HepG2 (cell line): ENCODE measurements around the gene KLK7. TPM values are rescaled to one million over a fixed set of nuclear protein-coding genes. Genes with fewer than 3 reads are reported as not detected.

Experiments used
- ATAC-seq: fragments of 200-7000 bp; cut with Tn5 transposase; 3 replicates; pipeline ENCODE4 v1.9.1; 2020; ENCODE audit warnings: mild to moderate bottlenecking, moderate library complexity
- BruUV-seq: library from RNA; stranded (reverse); fragments of 400-500 nt; replicated peaks from 2 replicates; lab custom pipeline; 2021; lab: Mats Ljungman, UMichigan
- CTCF ChIA-PET: fragments of 300-600 bp; formaldehyde crosslinking; extraction: SDS; loops from one replicate; lab custom pipeline; 2021; ENCODE audit warnings: low total read pairs, inconsistent platforms, low intra/inter-chr PET ratio; lab: Yijun Ruan, JAX
- POLR2A ChIA-PET: fragments of 350-600 bp; sonication (Branson Sonifier 250); formaldehyde crosslinking; loops from one replicate; lab custom pipeline; 2020; ENCODE audit warnings: antibody characterized with exemption, inconsistent platforms; lab: Yijun Ruan, JAX
- DNase-seq: peaks from one replicate; pipeline ENCODE4 v3.0.0-alpha.2; 2015; ENCODE audit warnings: low spot score
- FAIRE-seq: peaks from 3 replicates; lab custom pipeline; 2011; peaks lifted over from hg19 to GRCh38; lab: Jason Lieb, UNC
- H2AFZ ChIP-seq: one replicate; pipeline ENCODE4 v1.6.1; 2011; ENCODE audit warnings: low read length, inconsistent platforms
- H3K27ac ChIP-seq: fragments of 300-600 bp; 3 replicates; pipeline ENCODE4 v1.8.0; 2011; ENCODE audit warnings: mixed run types, mild to moderate bottlenecking, mixed read lengths, low read length, inconsistent platforms; ENCODE audit not compliant: insufficient read depth; ENCODE audit errors: extremely low read length
- H3K27me3 ChIP-seq, 2 experiments: fragments of 200-600 bp in 1 of 2; 2 replicates in 1 of 2; 3 replicates in 1 of 2; pipeline versions ENCODE4 v1.6.0 to v1.8.0; 2011; ENCODE audit warnings: low read length in 2 of 2, mild to moderate bottlenecking in 2 of 2, moderate library complexity in 2 of 2, inconsistent platforms in 1 of 2; ENCODE audit not compliant: insufficient read depth in 2 of 2, control insufficient read depth in 1 of 2
- H3K36me3 ChIP-seq, 2 experiments: fragments of 200-600 bp in 1 of 2; replicated peaks in 1 of 2; 2 replicates in 1 of 2; 3 replicates in 1 of 2; pipeline versions ENCODE4 v1.5.1 to v1.8.0; 2011; ENCODE audit warnings: low read length in 2 of 2, inconsistent platforms in 1 of 2; ENCODE audit not compliant: insufficient read depth in 2 of 2, control insufficient read depth in 1 of 2
- H3K4me1 ChIP-seq: 2 replicates; pipeline ENCODE4 v1.5.1; 2012; ENCODE audit warnings: low read length, inconsistent platforms; ENCODE audit not compliant: insufficient read depth
- H3K4me2 ChIP-seq: 2 replicates; pipeline ENCODE4 v1.6.0; 2011; ENCODE audit warnings: low read depth, low read length, inconsistent platforms
- H3K4me3 ChIP-seq, 3 experiments: fragments of 200-600 bp in 1 of 3; sonication (generic), shearing (Covaris generic) in 1 of 3; replicated peaks in 1 of 3; 2 replicates each; pipeline ENCODE4 v1.5.1; 2011 to 2016; ENCODE audit warnings: low read length in 3 of 3, inconsistent platforms in 2 of 3, low read depth in 2 of 3, mild to moderate bottlenecking in 2 of 3, control low read depth in 1 of 3, mixed read lengths in 1 of 3; ENCODE audit not compliant: insufficient read depth in 1 of 3
- H3K79me2 ChIP-seq: one replicate; pipeline ENCODE4 v1.6.1; 2011; ENCODE audit warnings: low read length, inconsistent platforms; ENCODE audit not compliant: insufficient read depth
- H3K9ac ChIP-seq: 2 replicates; pipeline ENCODE4 v1.6.0; 2011; ENCODE audit warnings: mild to moderate bottlenecking, low read depth, low read length, inconsistent platforms; ENCODE audit not compliant: insufficient read depth
- H3K9me3 ChIP-seq: 2 replicates; pipeline ENCODE4 v1.5.1; 2012; ENCODE audit warnings: mild to moderate bottlenecking, low read length
- H4K20me1 ChIP-seq: 2 replicates; pipeline ENCODE4 v1.6.0; 2011; ENCODE audit warnings: inconsistent platforms, mild to moderate bottlenecking, low read length, moderate library complexity; ENCODE audit not compliant: insufficient read depth
- ERF ChIP-seq: IDR thresholded peaks from 2 replicates; pipeline ENCODE4 v1.6.1; 2018; ENCODE audit warnings: missing biosample characterization, missing genetic modification reagents
- FIP1L1 ChIP-seq: fragments of 200-400 bp; formaldehyde crosslinking; IDR thresholded peaks from 2 replicates; pipeline ENCODE4 v1.6.1; 2018; ENCODE audit warnings: low read depth, mild to moderate bottlenecking, low read length, moderate library complexity, borderline replicate concordance; ENCODE audit not compliant: insufficient read depth
- HES4 ChIP-seq: sonication (generic); formaldehyde crosslinking; IDR thresholded peaks from 2 replicates; pipeline ENCODE4 v1.9.0; 2021; ENCODE audit warnings: mild to moderate bottlenecking, missing genetic modification reagents, borderline replicate concordance
- KDM3A ChIP-seq: IDR thresholded peaks from 2 replicates; pipeline ENCODE4 v1.6.1; 2018; ENCODE audit warnings: low read depth, missing compliant biosample characterization
- MIER3 ChIP-seq: IDR thresholded peaks from 2 replicates; pipeline ENCODE4 v1.6.1; 2016; ENCODE audit warnings: missing compliant biosample characterization, borderline replicate concordance
- TMF1 ChIP-seq: sonication (generic); formaldehyde crosslinking; IDR thresholded peaks from 2 replicates; pipeline ENCODE4 v1.8.1; 2022; ENCODE audit warnings: low read depth, missing genetic modification reagents
- in situ Hi-C: cut with HindIII; loops from 2 replicates; pipeline ENCODE4 v1.10.0; 2017; ENCODE audit warnings: low pct_unique_long_range_greater_than_20kb; ENCODE audit not compliant: extremely low pct_ligation_motif_present
- intact Hi-C: fragments of 100-400 bp; cut with micrococcal nuclease; formaldehyde crosslinking; loops from one replicate; pipeline ENCODE4 v1.10.0; 2022; ENCODE audit not compliant: unreplicated experiment
- polyA plus RNA-seq, 8 experiments: library from polyadenylated mRNA; depleted of rRNA in 3 of 8; stranded (reverse) in 7 of 8; unstranded in 1 of 8; fragments of >200 nt; fragmentation: Illumina TruSeq in 4 of 8; extraction: Trizol in 4 of 8; gene quantifications; 2 replicates each; pipeline versions ENCODE4 v1.2.1 to v1.2.3, GENCODE V29; 2011 to 2016; ENCODE audit warnings: low read depth in 4 of 8, missing spikeins in 1 of 8, mixed read lengths in 1 of 8; ENCODE audit not compliant: insufficient read depth in 1 of 8
- total RNA-seq, 5 experiments: library from RNA; depleted of rRNA; stranded (reverse); fragments of >200 nt; fragmentation: Illumina TruSeq; extraction: Trizol; gene quantifications; 2 replicates each; pipeline ENCODE4 v1.2.3, GENCODE V29; 2016; ENCODE audit warnings: low read depth in 1 of 5
- TF ChIP-seq, protein P1 (sequence below): sonication (generic); formaldehyde crosslinking; IDR thresholded peaks from one replicate; pipeline ENCODE4 v1.5.1; 2020; ENCODE audit warnings: mild to moderate bottlenecking, missing genetic modification reagents; ENCODE audit errors: not compliant biosample characterization
- TF ChIP-seq, protein P2 (sequence below): sonication (generic); formaldehyde crosslinking; IDR thresholded peaks from 2 replicates; pipeline ENCODE4 v1.4.0; 2020; ENCODE audit warnings: low read depth, mild to moderate bottlenecking, missing genetic modification reagents

The KLK7 gene
- total and polyA plus RNA-seq, 2 of the 13 experiments (the other 11 are each of a cell fraction or from before 2014, with no cell fraction given): not detected

DNA sequence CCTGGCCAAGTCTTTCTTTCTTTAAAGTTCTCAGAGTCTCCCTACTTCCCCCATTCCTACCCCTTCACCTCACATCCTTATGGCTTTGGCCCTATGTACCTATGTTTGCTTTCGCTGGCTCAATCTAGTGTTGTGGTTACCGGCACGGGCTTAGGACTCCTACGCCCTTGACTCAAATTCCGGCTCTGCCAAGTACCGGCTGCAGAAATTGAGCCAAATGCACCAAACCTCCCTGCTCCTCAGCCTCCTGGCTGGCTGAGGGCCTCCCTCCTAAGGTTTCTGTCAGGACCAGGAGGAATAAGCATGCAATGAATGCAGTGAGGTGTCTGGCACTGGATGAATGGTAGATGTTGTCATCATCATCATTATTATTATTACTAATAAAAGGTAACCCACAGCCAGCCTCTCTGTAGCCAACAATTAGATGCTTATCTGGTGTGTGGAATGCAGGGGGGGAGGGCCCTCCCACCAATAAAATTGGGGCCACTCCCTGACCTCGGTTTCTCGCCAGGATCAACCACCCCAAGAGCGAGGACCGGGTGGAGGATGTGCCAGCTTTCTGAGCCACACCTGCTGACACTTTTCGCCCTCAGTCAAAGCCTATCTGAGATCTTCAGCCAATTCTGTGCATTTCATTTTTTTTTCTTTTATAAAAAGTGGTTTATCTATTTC is 51.6 kb downstream of the KLK7 start (continued):
- no peak for TF ChIP-seq ERF (CRISPR knock-in tag)

DNA sequence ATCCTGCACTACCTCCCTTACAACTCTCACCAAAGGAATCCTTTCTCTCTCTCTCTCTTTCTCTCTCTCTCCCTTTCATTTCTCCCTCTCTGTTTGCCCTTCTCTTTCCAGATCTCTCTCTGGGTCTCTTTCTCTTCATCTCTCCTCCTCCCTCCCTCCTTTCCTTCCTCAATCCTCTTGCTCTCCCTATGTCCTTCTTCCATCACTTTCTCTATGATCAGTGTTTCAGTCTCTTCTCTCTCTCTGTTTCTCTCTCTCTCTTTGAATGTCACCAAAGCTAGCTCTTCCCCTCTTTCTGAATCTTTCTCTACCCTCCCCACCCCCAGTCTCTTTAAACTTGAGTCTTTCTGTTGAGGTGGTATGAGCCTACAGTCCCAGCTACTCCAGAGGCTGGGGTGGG is 52.7 kb downstream of the KLK7 start:
- in situ Hi-C loops: loop anchor here (5.0 to 25.0 kb wide), 2 partner anchors 86 to 156 kb away; partner anchors contain the start of genes KLK10 and KLK14
- ChIA-PET POLR2A (no interaction called here), CTCF (no interaction called here)
- H3K9me3 ChIP-seq: no peaks in the 10 kb centered on the region
- no peaks in the 10 kb centered on the region; a peak in 1 of 5 replicates for H3K27me3 ChIP-seq
- no peak for ATAC-seq
- H3K4me3 ChIP-seq: no peak overlapping the region
- no peak overlapping the region for H3K27ac ChIP-seq
- intact Hi-C loops: loop anchor here (10.0 kb wide), 2 partner anchors 84 to 174 kb away; partner anchors contain the start of genes CTU1 and KLK10
- no peaks in the 10 kb centered on the region for H3K79me2 ChIP-seq
- H3K36me3 ChIP-seq: no peaks in the 10 kb centered on the region
- TF ChIP-seq MIER3 (no peak), TMF1 (CRISPR knock-in tag) (no peak), KDM3A (CRISPR knock-in tag) (no peak), HES4 (CRISPR knock-in tag) (no peak), FIP1L1 (no peak)
- TF ChIP-seq, protein P1, sequence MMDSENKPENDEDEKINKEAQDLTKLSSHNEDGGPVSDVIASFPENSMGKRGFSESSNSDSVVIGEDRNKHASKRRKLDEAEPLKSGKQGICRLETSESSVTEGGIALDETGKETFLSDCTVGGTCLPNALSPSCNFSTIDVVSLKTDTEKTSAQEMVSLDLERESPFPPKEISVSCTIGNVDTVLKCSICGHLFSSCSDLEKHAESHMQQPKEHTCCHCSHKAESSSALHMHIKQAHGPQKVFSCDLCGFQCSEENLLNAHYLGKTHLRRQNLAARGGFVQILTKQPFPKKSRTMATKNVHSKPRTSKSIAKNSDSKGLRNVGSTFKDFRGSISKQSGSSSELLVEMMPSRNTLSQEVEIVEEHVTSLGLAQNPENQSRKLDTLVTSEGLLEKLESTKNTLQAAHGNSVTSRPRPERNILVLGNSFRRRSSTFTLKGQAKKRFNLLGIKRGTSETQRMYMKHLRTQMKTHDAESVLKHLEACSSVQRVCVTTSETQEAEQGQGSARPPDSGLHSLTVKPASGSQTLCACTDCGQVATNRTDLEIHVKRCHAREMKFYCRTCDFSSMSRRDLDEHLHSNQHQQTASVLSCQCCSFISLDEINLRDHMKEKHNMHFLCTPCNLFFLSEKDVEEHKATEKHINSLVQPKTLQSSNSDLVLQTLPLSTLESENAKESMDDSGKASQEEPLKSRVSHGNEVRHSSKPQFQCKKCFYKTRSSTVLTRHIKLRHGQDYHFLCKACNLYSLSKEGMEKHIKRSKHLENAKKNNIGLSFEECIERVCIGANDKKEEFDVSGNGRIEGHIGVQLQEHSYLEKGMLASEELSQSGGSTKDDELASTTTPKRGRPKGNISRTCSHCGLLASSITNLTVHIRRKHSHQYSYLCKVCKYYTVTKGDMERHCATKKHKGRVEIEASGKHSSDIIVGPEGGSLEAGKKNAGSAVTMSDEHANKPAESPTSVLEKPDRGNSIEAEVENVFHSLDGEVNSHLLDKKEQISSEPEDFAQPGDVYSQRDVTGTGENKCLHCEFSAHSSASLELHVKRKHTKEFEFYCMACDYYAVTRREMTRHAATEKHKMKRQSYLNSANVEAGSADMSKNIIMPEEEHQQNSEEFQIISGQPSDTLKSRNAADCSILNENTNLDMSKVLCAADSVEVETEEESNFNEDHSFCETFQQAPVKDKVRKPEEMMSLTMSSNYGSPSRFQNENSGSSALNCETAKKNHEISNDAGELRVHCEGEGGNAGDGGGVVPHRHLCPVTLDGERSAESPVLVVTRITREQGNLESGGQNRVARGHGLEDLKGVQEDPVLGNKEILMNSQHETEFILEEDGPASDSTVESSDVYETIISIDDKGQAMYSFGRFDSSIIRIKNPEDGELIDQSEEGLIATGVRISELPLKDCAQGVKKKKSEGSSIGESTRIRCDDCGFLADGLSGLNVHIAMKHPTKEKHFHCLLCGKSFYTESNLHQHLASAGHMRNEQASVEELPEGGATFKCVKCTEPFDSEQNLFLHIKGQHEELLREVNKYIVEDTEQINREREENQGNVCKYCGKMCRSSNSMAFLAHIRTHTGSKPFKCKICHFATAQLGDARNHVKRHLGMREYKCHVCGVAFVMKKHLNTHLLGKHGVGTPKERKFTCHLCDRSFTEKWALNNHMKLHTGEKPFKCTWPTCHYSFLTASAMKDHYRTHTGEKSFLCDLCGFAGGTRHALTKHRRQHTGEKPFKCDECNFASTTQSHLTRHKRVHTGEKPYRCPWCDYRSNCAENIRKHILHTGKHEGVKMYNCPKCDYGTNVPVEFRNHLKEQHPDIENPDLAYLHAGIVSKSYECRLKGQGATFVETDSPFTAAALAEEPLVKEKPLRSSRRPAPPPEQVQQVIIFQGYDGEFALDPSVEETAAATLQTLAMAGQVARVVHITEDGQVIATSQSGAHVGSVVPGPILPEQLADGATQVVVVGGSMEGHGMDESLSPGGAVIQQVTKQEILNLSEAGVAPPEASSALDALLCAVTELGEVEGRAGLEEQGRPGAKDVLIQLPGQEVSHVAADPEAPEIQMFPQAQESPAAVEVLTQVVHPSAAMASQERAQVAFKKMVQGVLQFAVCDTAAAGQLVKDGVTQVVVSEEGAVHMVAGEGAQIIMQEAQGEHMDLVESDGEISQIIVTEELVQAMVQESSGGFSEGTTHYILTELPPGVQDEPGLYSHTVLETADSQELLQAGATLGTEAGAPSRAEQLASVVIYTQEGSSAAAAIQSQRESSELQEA: no peak
- TF ChIP-seq, protein P2, sequence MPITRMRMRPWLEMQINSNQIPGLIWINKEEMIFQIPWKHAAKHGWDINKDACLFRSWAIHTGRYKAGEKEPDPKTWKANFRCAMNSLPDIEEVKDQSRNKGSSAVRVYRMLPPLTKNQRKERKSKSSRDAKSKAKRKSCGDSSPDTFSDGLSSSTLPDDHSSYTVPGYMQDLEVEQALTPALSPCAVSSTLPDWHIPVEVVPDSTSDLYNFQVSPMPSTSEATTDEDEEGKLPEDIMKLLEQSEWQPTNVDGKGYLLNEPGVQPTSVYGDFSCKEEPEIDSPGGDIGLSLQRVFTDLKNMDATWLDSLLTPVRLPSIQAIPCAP (CRISPR knock-in tag): no peak
- TF ChIP-seq, all 625 proteins: peak for 0
- Histone ChIP-seq H2AFZ (no peak overlapping the region), H4K20me1 (no peaks in the 10 kb centered on the region), H3K4me2 (no peak overlapping the region), H3K4me1 (no peaks in the 10 kb centered on the region), H3K9ac (no peak overlapping the region)
- FAIRE-seq (no peak), DNase-seq (no peak)
- BruUV-seq: no TSS peak
